Lower leg skin (tissue), 3 donors: ENCODE results near the gene KIAA1671.

Experiments
- POLR2A ChIP-seq, 2 donors: fragments of 450-650 bp; IDR thresholded peaks; one replicate each; pipeline ENCODE4 v1.6.1; 2016 to 2017; ENCODE audit warnings: antibody characterized with exemption in 2 of 2, mild to moderate bottlenecking in 1 of 2, moderate library complexity in 1 of 2
- TF ChIP-seq, protein P1 (sequence below), 3 donors: fragments of 450-650 bp; IDR thresholded peaks; one replicate each; pipeline ENCODE4 v1.5.1; 2016; ENCODE audit warnings: antibody characterized with exemption in 3 of 3, mild to moderate bottlenecking in 3 of 3, moderate library complexity in 2 of 3

DNA sequence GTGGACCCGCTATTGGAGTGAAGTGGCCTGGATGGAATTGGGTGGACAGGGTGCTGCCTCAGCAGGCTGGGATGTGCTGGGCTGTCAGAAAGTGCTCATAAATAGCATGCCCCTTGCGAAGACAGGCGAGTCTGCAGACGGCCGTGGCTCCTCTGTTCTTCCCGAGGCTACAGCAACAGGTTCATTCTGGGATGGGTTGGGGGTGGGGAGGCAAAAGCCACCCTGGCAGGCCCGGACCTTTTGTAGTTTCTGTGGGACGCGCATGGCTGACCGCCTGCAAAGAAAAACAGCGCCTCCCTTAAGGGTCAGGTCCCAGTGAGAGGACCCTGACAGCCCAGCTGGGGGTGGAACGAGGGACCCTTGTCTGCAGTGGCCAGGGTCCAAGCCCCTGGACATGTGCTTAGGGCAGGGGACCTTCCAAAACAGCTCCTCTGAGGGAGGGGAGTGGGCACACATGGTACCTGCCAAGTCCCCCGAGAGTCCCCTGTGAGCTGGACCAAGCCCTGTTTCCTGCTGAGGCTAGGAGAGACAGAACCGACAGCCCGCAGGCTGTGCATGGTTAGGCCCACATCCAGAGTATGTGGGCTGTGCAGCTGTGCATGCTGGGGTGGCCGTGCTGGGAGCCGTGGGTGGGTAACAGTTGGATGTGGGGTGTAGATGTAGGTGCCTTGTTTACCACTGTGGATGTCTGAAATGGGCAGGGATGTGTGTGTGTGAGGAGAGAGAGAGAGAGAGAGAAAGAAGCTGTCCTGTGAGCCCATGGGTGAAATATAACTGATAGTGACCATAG is 247.4 kb downstream of the KIAA1671 start, which contains the start of gene CRYBB3:
- TF ChIP-seq, protein P1, sequence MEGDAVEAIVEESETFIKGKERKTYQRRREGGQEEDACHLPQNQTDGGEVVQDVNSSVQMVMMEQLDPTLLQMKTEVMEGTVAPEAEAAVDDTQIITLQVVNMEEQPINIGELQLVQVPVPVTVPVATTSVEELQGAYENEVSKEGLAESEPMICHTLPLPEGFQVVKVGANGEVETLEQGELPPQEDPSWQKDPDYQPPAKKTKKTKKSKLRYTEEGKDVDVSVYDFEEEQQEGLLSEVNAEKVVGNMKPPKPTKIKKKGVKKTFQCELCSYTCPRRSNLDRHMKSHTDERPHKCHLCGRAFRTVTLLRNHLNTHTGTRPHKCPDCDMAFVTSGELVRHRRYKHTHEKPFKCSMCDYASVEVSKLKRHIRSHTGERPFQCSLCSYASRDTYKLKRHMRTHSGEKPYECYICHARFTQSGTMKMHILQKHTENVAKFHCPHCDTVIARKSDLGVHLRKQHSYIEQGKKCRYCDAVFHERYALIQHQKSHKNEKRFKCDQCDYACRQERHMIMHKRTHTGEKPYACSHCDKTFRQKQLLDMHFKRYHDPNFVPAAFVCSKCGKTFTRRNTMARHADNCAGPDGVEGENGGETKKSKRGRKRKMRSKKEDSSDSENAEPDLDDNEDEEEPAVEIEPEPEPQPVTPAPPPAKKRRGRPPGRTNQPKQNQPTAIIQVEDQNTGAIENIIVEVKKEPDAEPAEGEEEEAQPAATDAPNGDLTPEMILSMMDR (IDR thresholded peaks at IDR 0.05) = no peak
- TF ChIP-seq POLR2A (IDR thresholded peaks at IDR 0.05) = no peak
